Neuronal stem cell (in vitro differentiated cells): ENCODE data around the gene ARFGAP3.

Experiments
- DNase-seq: peaks from one replicate; pipeline ENCODE4 v3.0.0-alpha.2; 2013; ENCODE audit warnings: low spot score
- H2AFZ ChIP-seq: one replicate; pipeline ENCODE4 v1.6.1; 2013; ENCODE audit warnings: mild to moderate bottlenecking, low read length, inconsistent platforms
- H2AK5ac ChIP-seq: 2 replicates; pipeline ENCODE4 v1.6.1; 2013; ENCODE audit warnings: low read depth, mild to moderate bottlenecking, inconsistent platforms, low read length, moderate library complexity, mixed read lengths
- H2BK120ac ChIP-seq: 2 replicates; pipeline ENCODE4 v1.6.1; 2013; ENCODE audit warnings: low read depth, mild to moderate bottlenecking, inconsistent platforms, low read length, moderate library complexity, mixed read lengths
- H2BK12ac ChIP-seq: one replicate; pipeline ENCODE4 v1.6.1; 2013; ENCODE audit warnings: low read length, inconsistent platforms
- H2BK15ac ChIP-seq: 2 replicates; pipeline ENCODE4 v1.6.1; 2013; ENCODE audit warnings: mild to moderate bottlenecking, low read length, inconsistent platforms, mixed read lengths
- H2BK5ac ChIP-seq: one replicate; pipeline ENCODE4 v1.6.1; 2013; ENCODE audit warnings: inconsistent platforms, mild to moderate bottlenecking, low read length, moderate library complexity
- H3K14ac ChIP-seq: one replicate; pipeline ENCODE4 v1.6.1; 2013; ENCODE audit warnings: low read length, inconsistent platforms
- H3K18ac ChIP-seq: 2 replicates; pipeline ENCODE4 v1.6.1; 2013; ENCODE audit warnings: low read length, inconsistent platforms
- H3K23ac ChIP-seq: 2 replicates; pipeline ENCODE4 v1.6.1; 2013; ENCODE audit warnings: low read depth, mild to moderate bottlenecking, mixed read lengths, low read length, inconsistent platforms; ENCODE audit not compliant: poor library complexity
- H3K27ac ChIP-seq: replicated peaks from 3 replicates; pipeline ENCODE4 v1.5.1; 2013; ENCODE audit warnings: low read length, inconsistent platforms
- H3K27me3 ChIP-seq, 3 experiments: 2 replicates each; pipeline ENCODE4 v1.6.1; 2013; ENCODE audit warnings: low read length in 3 of 3, mild to moderate bottlenecking in 2 of 3, inconsistent platforms in 1 of 3, low read depth in 1 of 3, mixed read lengths in 1 of 3, moderate library complexity in 1 of 3; ENCODE audit not compliant: control insufficient read depth in 3 of 3, insufficient read depth in 3 of 3
- H3K36me3 ChIP-seq, 2 donors: replicated peaks in 1 of 2; 2 replicates each; pipeline ENCODE4 v1.6.1; 2013; ENCODE audit warnings: low read length in 2 of 2; ENCODE audit not compliant: control insufficient read depth in 2 of 2, insufficient read depth in 2 of 2
- H3K4ac ChIP-seq: 2 replicates; pipeline ENCODE4 v1.6.1; 2013; ENCODE audit warnings: inconsistent platforms, mild to moderate bottlenecking, low read length, moderate library complexity
- H3K4me1 ChIP-seq, 2 donors: 1 replicate in 1 of 2; 2 replicates in 1 of 2; pipeline ENCODE4 v1.6.1; 2013; ENCODE audit warnings: low read length in 2 of 2, low read depth in 1 of 2; ENCODE audit not compliant: control insufficient read depth in 2 of 2, insufficient read depth in 1 of 2
- H3K4me2 ChIP-seq: one replicate; pipeline ENCODE4 v1.6.1; 2013; ENCODE audit warnings: mild to moderate bottlenecking, low read length, inconsistent platforms; ENCODE audit not compliant: insufficient read depth, poor library complexity, severe bottlenecking
- H3K4me3 ChIP-seq, 2 donors: 2 replicates each; pipeline ENCODE4 v1.5.1; 2013; ENCODE audit warnings: low read length in 2 of 2, mild to moderate bottlenecking in 2 of 2, inconsistent platforms in 1 of 2, moderate library complexity in 1 of 2
- H3K79me1 ChIP-seq: one replicate; pipeline ENCODE4 v1.6.1; 2013; ENCODE audit warnings: low read depth, mild to moderate bottlenecking, inconsistent platforms, low read length, moderate library complexity
- H3K9ac ChIP-seq: one replicate; pipeline ENCODE4 v1.6.1; 2013; ENCODE audit warnings: mild to moderate bottlenecking, low read depth, low read length, inconsistent platforms; ENCODE audit not compliant: poor library complexity
- H3K9me3 ChIP-seq, 2 donors: replicated peaks in 1 of 2; 2 replicates each; pipeline versions ENCODE3 to v1.6.1; 2013; ENCODE audit warnings: low read length in 2 of 2, mild to moderate bottlenecking in 2 of 2, inconsistent platforms in 1 of 2, low read depth in 1 of 2, mixed read lengths in 1 of 2, moderate library complexity in 1 of 2; ENCODE audit not compliant: control insufficient read depth in 2 of 2, insufficient read depth in 1 of 2
- H4K8ac ChIP-seq: one replicate; pipeline ENCODE4 v1.6.1; 2013; ENCODE audit warnings: low read depth, mild to moderate bottlenecking, inconsistent platforms, low read length, moderate library complexity
- H4K91ac ChIP-seq: one replicate; pipeline ENCODE4 v1.6.1; 2013; ENCODE audit warnings: low read length, low read depth, mild to moderate bottlenecking, inconsistent platforms; ENCODE audit not compliant: poor library complexity
- WGBS, 2 donors: extraction: QIAGEN DNeasy Blood & Tissue Kit; methylation state at CpG; one replicate each; pipeline ENCODE4 v1.1.7; 2013; ENCODE audit warnings: missing lambda C conversion rate in 2 of 2, mixed read lengths in 1 of 2; ENCODE audit not compliant: insufficient read length in 2 of 2, insufficient replicate concordance in 1 of 2; ENCODE audit errors: extremely low coverage in 2 of 2; 5-methylcytosine and 5-hydroxymethylcytosine counted together

Gene ARFGAP3

GRCh38 chr22:42883970-42884369 lies 26.9 kb upstream of the ARFGAP3 start:
- Histone ChIP-seq H4K91ac (no peak overlapping the region), H3K36me3 (peaks cover 46 to 100% of the 10 kb centered on the region in 2 donors), H2BK12ac (no peak overlapping the region), H3K79me1 (peaks cover under 1% of the 10 kb centered on the region), H2BK15ac (no peak overlapping the region), H3K4ac (no peak overlapping the region), H3K23ac (no peak overlapping the region), H3K4me3 (no peak overlapping the region), H2AFZ (no peak overlapping the region), H2BK5ac (no peak overlapping the region), H3K18ac (no peak overlapping the region), H3K4me2 (no peak overlapping the region), H3K14ac (no peak overlapping the region), H2AK5ac (no peak overlapping the region), H3K27ac (no peak overlapping the region), H3K9ac (no peak overlapping the region), H4K8ac (no peak overlapping the region), H2BK120ac (no peak overlapping the region), H3K9me3 (no peaks in the 10 kb centered on the region), H3K4me1 (no peaks in the 10 kb centered on the region), H3K27me3 (no peaks in the 10 kb centered on the region)
- WGBS, 2 donors = no CpG with 5 or more reads among the region's 9 CpGs
- no peak for DNase-seq

- Histone ChIP-seq H3K27me3 (no peaks in the 10 kb centered on the region), H3K18ac (no peak overlapping the region), H3K4me2 (no peak overlapping the region), H3K36me3 (peaks cover 44 to 100% of the 10 kb centered on the region in 2 donors), H2AK5ac (no peak overlapping the region), H3K4me1 (no peaks in the 10 kb centered on the region), H2BK15ac (no peak overlapping the region), H3K9me3 (no peaks in the 10 kb centered on the region), H4K8ac (no peak overlapping the region), H3K14ac (no peak overlapping the region), H3K23ac (no peak overlapping the region), H2BK12ac (no peak overlapping the region), H3K27ac (no peak overlapping the region), H2AFZ (no peak overlapping the region), H3K4ac (no peak overlapping the region), H4K91ac (no peak overlapping the region), H3K4me3 (no peak overlapping the region), H3K79me1 (no peaks in the 10 kb centered on the region), H2BK120ac (no peak overlapping the region), H3K9ac (peak overlapping the region; percentile 10), H2BK5ac (no peak overlapping the region)
- no peak for DNase-seq
- WGBS, 2 donors = no CpG with 5 or more reads among the region's 8 CpGs
Observed at GRCh38 chr22:42883121-42883520, 26.0 kb upstream of the ARFGAP3 start.

GRCh38 chr22:42881982-42882656 lies 25.0 kb upstream of the ARFGAP3 start:
- no peak overlapping the region for H2BK5ac ChIP-seq
- WGBS, 2 donors = no CpG with 5 or more reads among the region's 10 CpGs
- no peak overlapping the region for H2AFZ ChIP-seq
- H3K23ac ChIP-seq = no peak overlapping the region
- no peak overlapping the region for H3K4me2 ChIP-seq
- no peak overlapping the region for H2BK15ac ChIP-seq
- H3K14ac ChIP-seq = no peak overlapping the region
- no peak overlapping the region for H4K8ac ChIP-seq
- no peak for DNase-seq
- no peak overlapping the region for H3K18ac ChIP-seq
- peak overlapping the region in 1 of 2 donors; percentile 1 for H3K4me3 ChIP-seq
- H3K4ac ChIP-seq = no peak overlapping the region
- H3K4me1 ChIP-seq = no peaks in the 10 kb centered on the region
- no peak overlapping the region for H2BK120ac ChIP-seq
- no peak overlapping the region for H2AK5ac ChIP-seq
- no peak overlapping the region for H3K27ac ChIP-seq
- no peaks in the 10 kb centered on the region for H3K27me3 ChIP-seq
- H4K91ac ChIP-seq = no peak overlapping the region
- H3K36me3 ChIP-seq = peaks cover 45 to 100% of the 10 kb centered on the region in 2 donors
- no peaks in the 10 kb centered on the region for H3K9me3 ChIP-seq
- H2BK12ac ChIP-seq = no peak overlapping the region
- H3K9ac ChIP-seq = no peak overlapping the region
- no peaks in the 10 kb centered on the region for H3K79me1 ChIP-seq

GRCh38 chr22:42881298-42881697 lies 24.2 kb upstream of the ARFGAP3 start:
- whole genome bisulfite sequencing, 2 donors = no CpG with 5 or more reads among the region's 12 CpGs
- Histone ChIP-seq H4K91ac (no peak overlapping the region), H3K4me3 (no peak overlapping the region), H3K4ac (no peak overlapping the region), H3K9ac (no peak overlapping the region), H2AFZ (no peak overlapping the region), H2BK5ac (no peak overlapping the region), H4K8ac (no peak overlapping the region), H3K27ac (no peak overlapping the region), H2AK5ac (no peak overlapping the region), H3K14ac (no peak overlapping the region), H3K36me3 (peaks cover 49 to 100% of the 10 kb centered on the region in 2 donors), H3K79me1 (no peaks in the 10 kb centered on the region), H2BK120ac (no peak overlapping the region), H3K9me3 (no peaks in the 10 kb centered on the region), H2BK15ac (no peak overlapping the region), H3K23ac (no peak overlapping the region), H3K27me3 (no peaks in the 10 kb centered on the region), H3K4me2 (no peak overlapping the region), H2BK12ac (no peak overlapping the region), H3K4me1 (no peaks in the 10 kb centered on the region), H3K18ac (no peak overlapping the region)
- no peak for DNase-seq
